ENCODE data around the gene CLASP1. TPM values are rescaled to one million over a fixed set of nuclear protein-coding genes. Genes with fewer than 3 reads are reported as not detected.

Gene CLASP1
- total RNA-seq, 1 experiment from 2014 or later = 45.9 TPM

DNA sequence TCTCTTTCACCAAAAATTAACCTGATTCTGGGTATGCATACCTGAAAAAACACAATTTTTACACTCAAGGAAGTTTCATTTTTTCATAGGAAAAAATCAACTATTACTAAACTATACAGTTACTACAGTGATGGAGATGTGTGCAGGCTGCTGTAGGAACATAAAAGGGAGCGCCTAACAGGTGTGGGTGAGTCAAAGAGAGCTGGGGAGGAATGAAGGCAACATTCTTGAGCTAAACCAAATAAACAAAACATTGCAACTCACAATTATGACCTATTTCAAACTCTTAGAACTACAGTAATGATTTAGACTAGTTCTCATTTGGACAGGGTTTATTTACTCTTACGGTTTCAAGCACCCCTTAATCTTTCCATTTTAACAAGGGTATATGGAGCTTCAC is 13.4 kb upstream of the CLASP1 start:
- H3K27ac Mint-ChIP-seq = no peak overlapping the region
- Histone ChIP-seq H3K14ac (ENCODE audit: insufficient read depth, low read length) (no peak overlapping the region), H2BK15ac (ENCODE audit: low read depth, low read length) (no peak overlapping the region), H3K4ac (ENCODE audit: low read depth, low read length) (no peak overlapping the region), H3K18ac (ENCODE audit: insufficient read length, low read depth, low read length) (no peak overlapping the region), H3K9me3 (ENCODE audit: control insufficient read depth, low read depth, low read length) (no peaks in the 10 kb centered on the region), H2BK12ac (ENCODE audit: insufficient read length, low read depth, low read length) (no peak overlapping the region), H3K27me3 (ENCODE audit: insufficient read depth, low read length) (no peaks in the 10 kb centered on the region), H4K20me1 (ENCODE audit: control insufficient read depth, insufficient read depth, insufficient read length) (no peaks in the 10 kb centered on the region), H3K4me2 (ENCODE audit: insufficient read depth, insufficient read length, low read length) (no peak overlapping the region), H3K9ac (ENCODE audit: extremely low read depth, insufficient read length, low read length) (no peak overlapping the region), H3K56ac (ENCODE audit: insufficient read length, low read depth, low read length) (no peak overlapping the region), H2BK20ac (ENCODE audit: low read depth, low read length, poor library complexity, severe bottlenecking) (no peak overlapping the region), H3K23me2 (ENCODE audit: insufficient read length, low read depth, low read length, poor library complexity, severe bottlenecking) (no peaks in the 10 kb centered on the region), H3K4me1 (ENCODE audit: insufficient read depth, low read length) (peaks cover 4% of the 10 kb centered on the region; the same call in 1 of the 2 replicates), H4K5ac (ENCODE audit: insufficient read length, low read depth, low read length) (no peak overlapping the region), H3K27ac (ENCODE audit: insufficient read length, low read depth, low read length) (no peak overlapping the region), H2BK120ac (ENCODE audit: low read depth, low read length, poor library complexity, severe bottlenecking) (no peak overlapping the region), H2AFZ (ENCODE audit: low read length) (no peak overlapping the region), H2BK5ac (ENCODE audit: insufficient read length, low read length) (no peak overlapping the region), H3T11ph (ENCODE audit: low read length) (no peak overlapping the region), H3K79me2 (ENCODE audit: insufficient read depth, low read length) (no peaks in the 10 kb centered on the region), H2AK5ac (ENCODE audit: insufficient read length, low read length) (no peak overlapping the region), H3K23ac (ENCODE audit: insufficient read length, low read depth, low read length) (no peak overlapping the region), H3K79me1 (ENCODE audit: insufficient read depth, low read depth, low read length, poor library complexity, severe bottlenecking) (no peaks in the 10 kb centered on the region), H4K8ac (replicated peaks; ENCODE audit: insufficient read length, low read depth, low read length) (no peak overlapping the region), H4K91ac (ENCODE audit: insufficient read length, low read depth, low read length) (no peak overlapping the region)
- H3K36me3 Mint-ChIP-seq (ENCODE audit: insufficient read depth in 1 of 3, low read depth in 3 of 3) = peaks cover 0 to 5% (median 1%) of the 10 kb centered on the region in 3 experiments; a peak in 3 of 7 replicates
- TF ChIP-seq, protein P1, sequence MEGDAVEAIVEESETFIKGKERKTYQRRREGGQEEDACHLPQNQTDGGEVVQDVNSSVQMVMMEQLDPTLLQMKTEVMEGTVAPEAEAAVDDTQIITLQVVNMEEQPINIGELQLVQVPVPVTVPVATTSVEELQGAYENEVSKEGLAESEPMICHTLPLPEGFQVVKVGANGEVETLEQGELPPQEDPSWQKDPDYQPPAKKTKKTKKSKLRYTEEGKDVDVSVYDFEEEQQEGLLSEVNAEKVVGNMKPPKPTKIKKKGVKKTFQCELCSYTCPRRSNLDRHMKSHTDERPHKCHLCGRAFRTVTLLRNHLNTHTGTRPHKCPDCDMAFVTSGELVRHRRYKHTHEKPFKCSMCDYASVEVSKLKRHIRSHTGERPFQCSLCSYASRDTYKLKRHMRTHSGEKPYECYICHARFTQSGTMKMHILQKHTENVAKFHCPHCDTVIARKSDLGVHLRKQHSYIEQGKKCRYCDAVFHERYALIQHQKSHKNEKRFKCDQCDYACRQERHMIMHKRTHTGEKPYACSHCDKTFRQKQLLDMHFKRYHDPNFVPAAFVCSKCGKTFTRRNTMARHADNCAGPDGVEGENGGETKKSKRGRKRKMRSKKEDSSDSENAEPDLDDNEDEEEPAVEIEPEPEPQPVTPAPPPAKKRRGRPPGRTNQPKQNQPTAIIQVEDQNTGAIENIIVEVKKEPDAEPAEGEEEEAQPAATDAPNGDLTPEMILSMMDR (conservative IDR thresholded peaks at IDR 0.05) = no peak
- no peaks in the 10 kb centered on the region for H3K27me3 Mint-ChIP-seq (ENCODE audit: low read depth)
- no peak for DNase-seq
- WGBS (ENCODE audit: extremely low coverage, insufficient read length, low lambda C conversion rate) = no CpG with 5 or more reads among the region's 2 CpGs
- H3K4me3 Mint-ChIP-seq = no peak overlapping the region
- peaks cover 0 to 1% of the 10 kb centered on the region in 2 experiments; a peak in 1 of 5 replicates for H3K9me3 Mint-ChIP-seq
- H3K4me1 Mint-ChIP-seq = peaks cover 13 to 14% of the 10 kb centered on the region in 2 experiments

All from H9 (cell line).